PC-3 (cell line): ENCODE results near the gene IGFBP1. TPM values are rescaled to one million over a fixed set of nuclear protein-coding genes. Genes with fewer than 3 reads are reported as not detected.

Experiments used
- ATAC-seq: fragments of 200-7000 bp; cut with Tn5 transposase; 2 replicates; pipeline ENCODE4 v1.9.1; 2020; ENCODE audit warnings: mild to moderate bottlenecking, moderate library complexity
- BruUV-seq: library from RNA; stranded (reverse); fragments of 400-500 nt; replicated peaks from 2 replicates; lab custom pipeline; 2021; lab: Mats Ljungman, UMichigan
- CTCF ChIA-PET: fragments of 300-600 bp; sonication (Branson Sonifier 250); formaldehyde crosslinking; loops from one replicate; lab custom pipeline; 2022; ENCODE audit warnings: antibody characterized with exemption; lab: Charles Lee
- POLR2A ChIA-PET: fragments of 300-600 bp; sonication (Branson Sonifier 250); formaldehyde crosslinking; loops from one replicate; lab custom pipeline; 2022; ENCODE audit warnings: antibody characterized with exemption; ENCODE audit not compliant: unreplicated experiment; lab: Charles Lee
- DNase-seq: peaks from one replicate; pipeline ENCODE4 v3.0.0-alpha.2; 2015
- H2AFZ ChIP-seq: fragments of 300-600 bp; sonication (generic); 2 replicates; pipeline ENCODE4 v1.6.0; 2016; ENCODE audit warnings: antibody characterized with exemption, low read length
- H3F3A ChIP-seq: fragments of 300-600 bp; sonication (generic); one replicate; pipeline ENCODE4 v1.6.0; 2017; ENCODE audit warnings: antibody characterized with exemption, low read length, control low read depth, mild to moderate bottlenecking; ENCODE audit not compliant: unreplicated experiment
- H3K27ac ChIP-seq: fragments of 300-600 bp; sonication (generic); 2 replicates; pipeline ENCODE4 v1.5.1; 2016; ENCODE audit warnings: mild to moderate bottlenecking, low read length
- H3K27me3 ChIP-seq: fragments of 300-600 bp; sonication (generic); 2 replicates; pipeline ENCODE4 v1.6.1; 2016; ENCODE audit warnings: low read length, mixed read lengths
- H3K36me3 ChIP-seq: fragments of 300-600 bp; sonication (generic); 2 replicates; pipeline ENCODE4 v1.6.1; 2016; ENCODE audit warnings: low read depth, mixed run types, low read length, mixed read lengths
- H3K4me1 ChIP-seq: fragments of 300-600 bp; sonication (generic); 2 replicates; pipeline ENCODE4 v1.5.1; 2016; ENCODE audit warnings: low read length; ENCODE audit not compliant: insufficient read depth
- H3K4me2 ChIP-seq: fragments of 300-600 bp; sonication (generic); 2 replicates; pipeline ENCODE4 v1.6.0; 2016; ENCODE audit warnings: low read length
- H3K4me3 ChIP-seq: fragments of 300-600 bp; sonication (generic); 2 replicates; pipeline ENCODE4 v1.5.1; 2016; ENCODE audit warnings: mild to moderate bottlenecking, low read length, mixed read lengths
- H3K79me2 ChIP-seq: fragments of 300-600 bp; sonication (generic); 2 replicates; pipeline ENCODE4 v1.6.1; 2017; ENCODE audit warnings: low read length, mixed read lengths
- H3K9ac ChIP-seq: fragments of 300-600 bp; sonication (generic); 2 replicates; pipeline ENCODE4 v1.6.0; 2016; ENCODE audit warnings: mild to moderate bottlenecking, low read length
- H3K9me2 ChIP-seq: fragments of 300-600 bp; sonication (generic); replicated peaks from 2 replicates; pipeline ENCODE4 v1.6.1; 2016; ENCODE audit warnings: mixed run types, low read length, mixed read lengths
- H3K9me3 ChIP-seq: fragments of 300-600 bp; sonication (generic); 2 replicates; pipeline ENCODE4 v1.6.1; 2016; ENCODE audit warnings: low read length, mixed read lengths
- H4K20me1 ChIP-seq: fragments of 300-600 bp; sonication (generic); 2 replicates; pipeline ENCODE4 v1.6.1; 2016; ENCODE audit warnings: low read length, mixed read lengths
- EZH2 ChIP-seq: fragments of 300-600 bp; sonication (generic); IDR thresholded peaks from one replicate; pipeline ENCODE4 v1.6.1; 2017; ENCODE audit warnings: antibody characterized with exemption, mild to moderate bottlenecking, low read length; ENCODE audit not compliant: unreplicated experiment
- EZH2phosphoT487 ChIP-seq: fragments of 300-600 bp; sonication (generic); IDR thresholded peaks from 2 replicates; pipeline ENCODE4 v1.6.1; 2018; ENCODE audit warnings: mild to moderate bottlenecking, antibody characterized with exemption, low read length, borderline replicate concordance
- intact Hi-C: fragments of 100-400 bp; cut with micrococcal nuclease; formaldehyde crosslinking; loops from 2 replicates; pipeline ENCODE4 v1.9.0; 2023
- total RNA-seq: library from RNA; depleted of rRNA; stranded (reverse); fragments of >200 nt; gene quantifications from 2 replicates; pipeline ENCODE4 v1.2.3, GENCODE V29; 2014
- TF ChIP-seq, protein P1 (sequence below): fragments of 300-600 bp; sonication (generic); conservative IDR thresholded peaks from 2 replicates; pipeline ENCODE4 v1.5.1; 2017; ENCODE audit warnings: antibody characterized with exemption, low read depth, mild to moderate bottlenecking, low read length

IGFBP1 gene
- total RNA-seq, 1 experiment from 2014 or later, result 1.5 TPM

DNA sequence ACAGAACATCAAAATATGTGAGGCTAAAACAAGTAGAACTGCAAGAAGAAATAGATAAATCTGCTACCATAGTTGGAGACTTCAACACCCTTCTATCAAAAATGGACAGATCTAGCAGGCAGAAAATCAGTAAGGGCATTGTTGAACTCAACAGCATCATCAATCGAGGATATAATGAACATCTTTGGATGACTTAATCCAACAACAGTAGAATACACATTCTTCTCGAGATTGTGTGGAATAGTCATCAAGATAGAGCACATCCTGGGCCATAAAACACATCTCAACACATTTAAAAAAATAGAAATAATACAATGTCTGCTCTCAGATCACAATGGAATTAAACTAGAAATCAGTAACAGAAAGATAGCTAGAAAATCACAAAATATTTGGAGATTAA lies 9.9 kb downstream of the IGFBP1 start:
- TF ChIP-seq EZH2, result no peak
- TF ChIP-seq, protein P1, sequence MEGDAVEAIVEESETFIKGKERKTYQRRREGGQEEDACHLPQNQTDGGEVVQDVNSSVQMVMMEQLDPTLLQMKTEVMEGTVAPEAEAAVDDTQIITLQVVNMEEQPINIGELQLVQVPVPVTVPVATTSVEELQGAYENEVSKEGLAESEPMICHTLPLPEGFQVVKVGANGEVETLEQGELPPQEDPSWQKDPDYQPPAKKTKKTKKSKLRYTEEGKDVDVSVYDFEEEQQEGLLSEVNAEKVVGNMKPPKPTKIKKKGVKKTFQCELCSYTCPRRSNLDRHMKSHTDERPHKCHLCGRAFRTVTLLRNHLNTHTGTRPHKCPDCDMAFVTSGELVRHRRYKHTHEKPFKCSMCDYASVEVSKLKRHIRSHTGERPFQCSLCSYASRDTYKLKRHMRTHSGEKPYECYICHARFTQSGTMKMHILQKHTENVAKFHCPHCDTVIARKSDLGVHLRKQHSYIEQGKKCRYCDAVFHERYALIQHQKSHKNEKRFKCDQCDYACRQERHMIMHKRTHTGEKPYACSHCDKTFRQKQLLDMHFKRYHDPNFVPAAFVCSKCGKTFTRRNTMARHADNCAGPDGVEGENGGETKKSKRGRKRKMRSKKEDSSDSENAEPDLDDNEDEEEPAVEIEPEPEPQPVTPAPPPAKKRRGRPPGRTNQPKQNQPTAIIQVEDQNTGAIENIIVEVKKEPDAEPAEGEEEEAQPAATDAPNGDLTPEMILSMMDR, result no peak
- TF ChIP-seq EZH2phosphoT487, result no peak
- Histone ChIP-seq H3K4me3 (no peak overlapping the region), H3K27ac (no peak overlapping the region), H3K4me2 (no peak overlapping the region), H3K9me3 (no peaks in the 10 kb centered on the region), H3K9ac (no peak overlapping the region), H3K79me2 (no peaks in the 10 kb centered on the region), H3K9me2 (no peaks in the 10 kb centered on the region), H3K4me1 (no peaks in the 10 kb centered on the region), H2AFZ (no peak overlapping the region), H3K27me3 (no peaks in the 10 kb centered on the region), H3K36me3 (no peaks in the 10 kb centered on the region), H3F3A (no peaks in the 10 kb centered on the region), H4K20me1 (no peaks in the 10 kb centered on the region)
- ATAC-seq (no peak), DNase-seq (no peak)
- POLR2A ChIA-PET, result interaction anchor here (0.7 kb wide), 1 partner anchor 693 kb away, joined by 8 read pairs; no protein-coding TSS in a partner anchor
- CTCF ChIA-PET, result no interaction called here
- intact Hi-C loops, result no loop called here
- no TSS peak for BruUV-seq

DNA sequence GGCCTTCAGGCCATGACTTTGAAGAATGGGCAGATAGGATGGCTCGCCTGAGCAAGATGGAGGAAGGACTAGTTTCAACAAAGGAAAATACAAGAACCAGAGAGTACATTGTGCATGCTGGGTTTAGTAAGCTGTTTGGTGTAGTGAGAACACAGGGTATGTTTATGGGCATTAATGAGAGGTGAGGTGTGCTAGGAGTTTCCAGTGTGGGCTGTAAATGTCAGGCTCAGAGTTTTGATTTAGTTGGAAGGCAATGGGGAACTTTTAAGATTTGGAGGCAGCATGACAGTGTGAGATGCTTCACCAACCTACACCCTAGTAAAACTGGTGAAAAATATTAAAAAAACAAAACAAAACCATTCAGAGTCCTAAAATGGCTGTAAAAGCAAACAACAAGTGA lies 13.3 kb downstream of the IGFBP1 start:
- POLR2A ChIA-PET, result no interaction called here
- CTCF ChIA-PET, result no interaction called here
- TF ChIP-seq, protein P1, result no peak
- TF ChIP-seq EZH2 (no peak), EZH2phosphoT487 (no peak)
- no peak for ATAC-seq
- intact Hi-C loops, result no loop called here
- Histone ChIP-seq H3K9me3 (no peaks in the 10 kb centered on the region), H3F3A (no peaks in the 10 kb centered on the region), H3K4me2 (no peak overlapping the region), H3K9ac (no peak overlapping the region), H2AFZ (no peak overlapping the region), H3K27me3 (no peaks in the 10 kb centered on the region), H3K4me3 (no peak overlapping the region), H3K9me2 (no peaks in the 10 kb centered on the region), H3K27ac (no peak overlapping the region), H3K4me1 (no peaks in the 10 kb centered on the region), H4K20me1 (no peaks in the 10 kb centered on the region), H3K36me3 (no peaks in the 10 kb centered on the region), H3K79me2 (no peaks in the 10 kb centered on the region)
- DNase-seq, result no peak
- BruUV-seq, result no TSS peak

DNA sequence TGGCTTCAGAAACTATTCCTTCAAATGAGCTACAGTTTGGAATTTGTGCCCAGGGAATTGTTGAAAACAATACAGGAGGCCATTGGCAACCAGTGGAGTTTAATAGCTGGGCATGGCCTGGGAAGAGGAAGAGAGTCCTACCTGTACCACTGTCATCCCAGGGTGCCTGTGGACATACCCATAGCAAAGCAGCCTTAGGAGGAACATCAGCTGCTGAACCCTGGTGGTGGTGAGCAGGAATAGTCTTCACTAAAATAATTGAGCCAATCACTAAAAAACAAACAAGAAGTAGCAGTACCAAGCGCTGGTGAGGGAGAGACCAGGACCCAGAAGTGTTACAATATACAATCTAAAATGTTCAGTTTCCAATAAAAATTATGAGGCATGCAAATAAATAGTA lies 14.5 kb downstream of the IGFBP1 start:
- H3K9ac ChIP-seq, result no peak overlapping the region
- H3K9me3 ChIP-seq, result no peaks in the 10 kb centered on the region
- H2AFZ ChIP-seq, result no peak overlapping the region
- DNase-seq (no peak), ATAC-seq (peak; percentile 38; the same call in 1 of the 2 replicates)
- no peak overlapping the region for H3K4me3 ChIP-seq
- intact Hi-C loops, result no loop called here
- H3K27me3 ChIP-seq, result no peaks in the 10 kb centered on the region
- no peaks in the 10 kb centered on the region for H3K79me2 ChIP-seq
- no peaks in the 10 kb centered on the region for H3K4me1 ChIP-seq
- H3K4me2 ChIP-seq, result no peak overlapping the region
- no peaks in the 10 kb centered on the region for H3F3A ChIP-seq
- no peak overlapping the region for H3K27ac ChIP-seq
- H3K36me3 ChIP-seq, result no peaks in the 10 kb centered on the region
- no TSS peak for BruUV-seq
- no peaks in the 10 kb centered on the region for H4K20me1 ChIP-seq
- no peak for TF ChIP-seq EZH2phosphoT487
- CTCF ChIA-PET, result no interaction called here
- H3K9me2 ChIP-seq, result no peaks in the 10 kb centered on the region
- POLR2A ChIA-PET, result no interaction called here
